ENCODE measurements around the gene ALB. TPM values are rescaled to one million over a fixed set of nuclear protein-coding genes. Genes with fewer than 3 reads are reported as not detected.
A peak's percentile ranks its signal among the peaks of the same experiment; 100 is the strongest.

ALB gene
- total RNA-seq, 2 donors from 2014 or later = 391 to 538 TPM

DNA sequence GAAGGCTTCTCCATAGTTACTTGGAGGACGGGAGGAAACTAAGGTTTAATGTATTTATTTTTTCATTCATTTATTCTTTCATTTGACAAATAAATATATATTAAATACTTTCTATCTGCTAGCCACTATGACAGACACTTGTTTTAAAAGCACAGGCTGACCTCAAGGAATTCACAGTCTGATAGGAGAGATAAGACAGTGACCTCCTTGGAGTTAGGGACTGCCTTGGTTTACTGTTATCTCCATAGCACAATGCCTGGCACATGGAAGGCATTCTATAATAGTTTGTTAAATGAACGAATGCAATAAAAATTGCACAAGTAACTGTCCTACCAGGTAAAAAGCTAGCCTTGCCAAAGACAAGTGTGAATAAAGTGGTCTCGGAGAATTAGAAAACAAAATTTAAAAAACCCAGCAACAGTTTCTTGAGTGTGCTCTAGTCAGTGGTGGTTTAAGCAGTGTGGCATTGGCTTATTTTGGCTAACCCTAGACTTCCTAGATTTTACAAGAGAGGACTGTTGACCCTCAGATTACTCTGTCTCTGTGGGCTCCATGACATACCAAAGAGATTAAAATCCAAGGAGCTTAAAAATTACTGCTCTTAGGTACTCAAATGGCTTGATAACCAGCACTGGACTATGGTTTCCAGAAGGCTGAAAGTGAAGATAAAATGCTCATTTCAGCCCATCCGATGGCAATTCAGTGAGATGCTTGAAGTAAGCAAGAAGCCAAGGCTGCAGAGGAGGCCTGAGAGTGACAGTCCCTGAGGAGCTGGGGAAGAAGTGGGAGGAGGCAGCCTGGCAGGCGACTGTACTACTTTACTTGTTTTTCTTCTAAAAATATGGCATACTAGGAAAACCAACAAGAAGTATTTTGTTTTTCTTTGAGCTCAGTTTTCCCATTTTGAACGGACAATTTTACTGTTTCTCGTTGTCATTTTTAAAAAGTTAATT is 41.6 kb downstream of the ALB start:
- Histone ChIP-seq H3K4me1 (peaks cover 13% of the 10 kb centered on the region), H3K27ac (no peak overlapping the region), H3K36me3 (replicated peaks in 1 of 2; ENCODE audit: insufficient read depth in 1 of 2, low read depth in 2 of 2) (no peaks in the 10 kb centered on the region), H3K27me3 (no peaks in the 10 kb centered on the region), H3K4me3 (no peak overlapping the region), H3K9me3 (no peaks in the 10 kb centered on the region)
- DNase-seq = no peak
- TF ChIP-seq, protein P1, sequence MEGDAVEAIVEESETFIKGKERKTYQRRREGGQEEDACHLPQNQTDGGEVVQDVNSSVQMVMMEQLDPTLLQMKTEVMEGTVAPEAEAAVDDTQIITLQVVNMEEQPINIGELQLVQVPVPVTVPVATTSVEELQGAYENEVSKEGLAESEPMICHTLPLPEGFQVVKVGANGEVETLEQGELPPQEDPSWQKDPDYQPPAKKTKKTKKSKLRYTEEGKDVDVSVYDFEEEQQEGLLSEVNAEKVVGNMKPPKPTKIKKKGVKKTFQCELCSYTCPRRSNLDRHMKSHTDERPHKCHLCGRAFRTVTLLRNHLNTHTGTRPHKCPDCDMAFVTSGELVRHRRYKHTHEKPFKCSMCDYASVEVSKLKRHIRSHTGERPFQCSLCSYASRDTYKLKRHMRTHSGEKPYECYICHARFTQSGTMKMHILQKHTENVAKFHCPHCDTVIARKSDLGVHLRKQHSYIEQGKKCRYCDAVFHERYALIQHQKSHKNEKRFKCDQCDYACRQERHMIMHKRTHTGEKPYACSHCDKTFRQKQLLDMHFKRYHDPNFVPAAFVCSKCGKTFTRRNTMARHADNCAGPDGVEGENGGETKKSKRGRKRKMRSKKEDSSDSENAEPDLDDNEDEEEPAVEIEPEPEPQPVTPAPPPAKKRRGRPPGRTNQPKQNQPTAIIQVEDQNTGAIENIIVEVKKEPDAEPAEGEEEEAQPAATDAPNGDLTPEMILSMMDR (IDR thresholded peaks at IDR 0.05) = no peak
- no peak for TF ChIP-seq POLR2A (IDR thresholded peaks at IDR 0.05)
- intact Hi-C loops (cut with DNase I) = no loop called here
- ATAC-seq = no peak
- WGBS, 2 donors = 73 to 82% methylated on average over 7 of the region's 7 CpGs

DNA sequence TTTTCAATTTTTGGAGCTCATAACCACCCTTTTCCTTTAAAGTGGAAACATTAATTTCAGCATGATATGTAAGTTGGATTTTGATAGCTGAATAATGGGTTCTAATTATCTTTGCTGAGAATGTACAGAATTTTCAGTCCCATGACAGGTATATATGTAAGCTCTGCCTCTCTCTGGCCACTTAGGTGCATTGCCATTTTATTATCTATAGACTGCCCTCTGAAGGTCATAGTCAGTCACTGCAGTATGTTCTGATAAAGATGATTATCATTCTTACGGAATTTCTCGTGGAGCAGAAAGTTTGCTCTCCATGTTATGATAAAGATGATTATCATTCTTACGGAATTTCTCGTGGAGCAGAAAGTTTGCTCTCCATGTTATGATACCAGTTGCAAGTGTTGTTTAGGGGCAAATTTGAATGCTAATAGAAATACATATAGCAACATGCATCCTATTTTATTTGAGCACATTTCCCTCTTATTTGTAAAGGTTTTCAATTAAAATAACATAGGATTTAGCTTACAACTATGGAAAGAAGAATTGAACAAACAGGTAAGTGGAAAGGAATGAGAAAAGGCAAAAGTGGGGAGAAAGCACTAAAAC is 42.4 kb downstream of the ALB start:
- H3K27me3 ChIP-seq = no peaks in the 10 kb centered on the region
- TF ChIP-seq, protein P1 (IDR thresholded peaks at IDR 0.05) = peak; percentile 59 to 97 (median 95)
- no peak for TF ChIP-seq POLR2A (IDR thresholded peaks at IDR 0.05)
- ATAC-seq (peak; percentile 92), DNase-seq (peak in 3 of 4 donors; percentile 13 to 60 (median 35))
- no peak overlapping the region for H3K4me3 ChIP-seq
- no peaks in the 10 kb centered on the region for H3K36me3 ChIP-seq (replicated peaks in 1 of 2; ENCODE audit: insufficient read depth in 1 of 2, low read depth in 2 of 2)
- peaks cover 18% of the 10 kb centered on the region for H3K4me1 ChIP-seq
- WGBS, 2 donors = 3 to 9% methylated on average over 4 of the region's 4 CpGs
- intact Hi-C loops (cut with DNase I) = no loop called here
- no peak overlapping the region for H3K27ac ChIP-seq
- H3K9me3 ChIP-seq = no peaks in the 10 kb centered on the region

DNA sequence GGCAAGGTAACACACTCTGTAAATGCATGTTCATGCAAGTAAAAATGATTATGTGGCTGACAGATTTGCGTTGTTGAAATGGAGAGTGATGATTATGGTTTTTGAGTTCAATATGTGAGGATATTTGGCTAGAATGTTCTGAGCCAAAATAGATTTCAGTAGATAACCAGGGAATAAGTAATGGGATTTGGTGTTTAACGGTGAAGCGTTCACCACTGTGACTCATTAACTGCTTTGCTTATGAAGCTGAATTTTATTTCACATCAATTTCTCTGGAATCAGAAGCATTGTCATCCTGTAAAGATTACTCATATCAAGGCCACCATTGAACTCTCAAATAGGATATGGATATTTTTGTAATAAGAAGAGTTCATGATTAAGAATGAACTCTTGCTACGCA is 43.6 kb downstream of the ALB start:
- Histone ChIP-seq H3K4me3 (no peak overlapping the region), H3K4me1 (peaks cover 10% of the 10 kb centered on the region), H3K9me3 (no peaks in the 10 kb centered on the region), H3K27ac (no peak overlapping the region), H3K27me3 (no peaks in the 10 kb centered on the region), H3K36me3 (replicated peaks in 1 of 2; ENCODE audit: insufficient read depth in 1 of 2, low read depth in 2 of 2) (no peaks in the 10 kb centered on the region)
- intact Hi-C loops (cut with DNase I) = no loop called here
- DNase-seq = no peak
- ATAC-seq = no peak
- no peak for TF ChIP-seq POLR2A (IDR thresholded peaks at IDR 0.05)
- TF ChIP-seq, protein P1 (IDR thresholded peaks at IDR 0.05) = no peak
- WGBS, 2 donors = 62 to 69% methylated on average over 4 of the region's 4 CpGs

DNA sequence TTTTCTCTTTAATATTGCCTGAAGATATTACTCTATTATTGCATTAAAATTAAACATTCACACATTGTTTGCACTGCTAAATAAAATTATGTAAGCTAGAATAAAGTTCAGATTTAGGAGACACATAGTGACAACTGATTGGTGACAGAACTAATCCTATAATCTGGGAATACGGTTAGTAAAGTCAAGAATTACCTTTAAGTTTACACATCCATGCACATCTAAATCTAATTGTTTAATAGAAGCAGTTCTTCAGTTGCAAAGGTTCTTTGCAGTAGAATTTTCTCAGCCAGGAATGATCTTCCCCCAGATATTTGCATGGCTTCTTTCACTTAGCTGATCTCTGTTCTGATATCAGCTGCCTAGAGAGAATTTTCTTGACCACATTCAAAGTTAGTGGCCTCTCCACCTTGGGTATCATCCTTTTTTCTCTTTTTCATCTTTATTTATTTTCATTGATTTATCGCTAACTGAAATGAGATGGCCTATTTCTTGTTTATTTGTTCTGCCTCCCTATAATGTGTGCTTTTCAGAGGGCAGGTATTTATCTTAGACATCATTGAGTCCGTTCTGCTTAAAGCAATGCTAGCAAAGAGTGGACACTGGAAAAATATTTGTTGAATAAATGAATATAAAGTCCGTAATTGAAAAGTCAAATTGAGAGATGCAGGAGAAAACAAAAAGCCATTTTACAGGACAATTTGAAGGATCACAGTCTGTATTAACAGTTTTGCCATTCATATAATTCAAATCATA is 44.5 kb downstream of the ALB start:
- ATAC-seq = no peak
- WGBS, 2 donors = 85 to 86% methylated on average over 4 of the region's 4 CpGs

More for the DNA sequence above, 44.5 kb downstream of the ALB start:
- no peaks in the 10 kb centered on the region for H3K9me3 ChIP-seq
- peaks cover 16% of the 10 kb centered on the region for H3K4me1 ChIP-seq
- no peaks in the 10 kb centered on the region for H3K36me3 ChIP-seq (replicated peaks in 1 of 2; ENCODE audit: insufficient read depth in 1 of 2, low read depth in 2 of 2)
- TF ChIP-seq, protein P1 (IDR thresholded peaks at IDR 0.05) = no peak
- no peak for TF ChIP-seq POLR2A (IDR thresholded peaks at IDR 0.05)
- H3K27ac ChIP-seq = no peak overlapping the region
- intact Hi-C loops (cut with DNase I) = no loop called here
- H3K4me3 ChIP-seq = no peak overlapping the region
- no peak for DNase-seq
- H3K27me3 ChIP-seq = no peaks in the 10 kb centered on the region

All from body of pancreas (tissue), 4 donors.